NB4 (cell line): ENCODE data around the gene SYF2.
"Not testable (repeated sequence)": the region's sequence is repeated elsewhere in the genome, so short reads cannot be mapped to it uniquely, and the experiment has no call there.

Source experiments
- DNase-seq: peaks from one replicate; pipeline ENCODE4 v3.0.0; 2010; ENCODE audit warnings: low read depth
- H3K4me3 ChIP-seq: one replicate; pipeline ENCODE4 v1.5.1; 2011; ENCODE audit warnings: mild to moderate bottlenecking, low read depth, low read length, moderate library complexity
- MYC ChIP-seq: IDR thresholded peaks from 2 replicates; pipeline ENCODE4 v1.6.1; 2011; ENCODE audit warnings: low read depth, low read length
- POLR2A ChIP-seq: IDR thresholded peaks from 2 replicates; pipeline ENCODE4 v1.6.1; 2011; ENCODE audit warnings: mild to moderate bottlenecking; ENCODE audit not compliant: insufficient read length; ENCODE audit errors: extremely low read depth
- TF ChIP-seq, protein P1 (sequence below): IDR thresholded peaks from 2 replicates; pipeline ENCODE4 v1.6.1; 2011; ENCODE audit warnings: low read depth, low read length
- TF ChIP-seq, protein P2 (sequence below): IDR thresholded peaks from one replicate; pipeline ENCODE4 v1.5.1; 2012; ENCODE audit warnings: low read depth, low read length

The SYF2 gene

DNA sequence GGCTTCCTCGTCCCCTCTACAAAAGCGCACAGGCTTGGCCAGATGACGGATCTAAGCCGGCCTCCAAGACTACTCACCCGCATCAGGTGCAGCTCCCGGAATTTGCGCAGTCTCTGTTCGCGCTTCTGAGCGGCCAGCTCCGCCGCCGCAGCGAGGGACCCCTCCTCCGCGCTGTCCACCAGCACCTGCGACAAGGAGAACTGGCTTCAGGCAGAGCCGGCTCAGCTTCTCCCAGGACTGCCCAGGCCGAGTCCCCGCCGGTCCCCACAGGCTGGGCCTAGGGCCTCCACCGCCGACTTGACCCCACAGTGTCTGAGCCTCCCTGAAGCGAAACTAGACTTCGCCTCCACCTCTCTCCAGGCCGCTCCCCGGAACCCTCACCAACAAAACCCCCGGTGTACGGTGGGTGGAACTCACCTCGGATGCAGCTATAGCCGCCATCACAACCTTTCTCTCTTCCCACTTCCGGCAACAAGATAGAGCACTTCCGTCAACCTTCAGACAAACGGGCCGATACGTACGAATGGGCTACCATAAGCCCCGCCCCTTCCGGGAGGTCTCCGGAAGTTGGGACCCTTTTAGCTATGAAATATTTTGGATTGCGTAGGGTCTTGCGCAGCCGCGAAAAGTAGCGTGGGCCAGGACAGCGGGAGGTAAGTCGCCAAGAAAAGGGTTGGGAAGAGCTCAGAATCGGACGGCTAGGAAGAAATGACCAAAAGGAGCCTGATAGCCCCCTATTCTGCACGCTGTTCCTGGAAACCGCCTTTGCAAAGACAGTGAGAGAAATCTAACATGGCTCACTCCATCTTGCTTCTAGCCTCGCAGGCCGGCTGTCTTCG lies at the start of gene SYF2:
Gene SYF2 (minus strand): TSS at position 476 of the 839 bp plus-strand sequence. CDS start 35 bp downstream, at position 441.
- H3K4me3 ChIP-seq = peak within 1 kb of the TSS; percentile 99
- TF ChIP-seq POLR2A = peak; percentile 83
- TF ChIP-seq, protein P1, sequence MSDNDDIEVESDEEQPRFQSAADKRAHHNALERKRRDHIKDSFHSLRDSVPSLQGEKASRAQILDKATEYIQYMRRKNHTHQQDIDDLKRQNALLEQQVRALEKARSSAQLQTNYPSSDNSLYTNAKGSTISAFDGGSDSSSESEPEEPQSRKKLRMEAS = peak; percentile 68
- peak; percentile 85 for TF ChIP-seq MYC
- TF ChIP-seq, protein P2, sequence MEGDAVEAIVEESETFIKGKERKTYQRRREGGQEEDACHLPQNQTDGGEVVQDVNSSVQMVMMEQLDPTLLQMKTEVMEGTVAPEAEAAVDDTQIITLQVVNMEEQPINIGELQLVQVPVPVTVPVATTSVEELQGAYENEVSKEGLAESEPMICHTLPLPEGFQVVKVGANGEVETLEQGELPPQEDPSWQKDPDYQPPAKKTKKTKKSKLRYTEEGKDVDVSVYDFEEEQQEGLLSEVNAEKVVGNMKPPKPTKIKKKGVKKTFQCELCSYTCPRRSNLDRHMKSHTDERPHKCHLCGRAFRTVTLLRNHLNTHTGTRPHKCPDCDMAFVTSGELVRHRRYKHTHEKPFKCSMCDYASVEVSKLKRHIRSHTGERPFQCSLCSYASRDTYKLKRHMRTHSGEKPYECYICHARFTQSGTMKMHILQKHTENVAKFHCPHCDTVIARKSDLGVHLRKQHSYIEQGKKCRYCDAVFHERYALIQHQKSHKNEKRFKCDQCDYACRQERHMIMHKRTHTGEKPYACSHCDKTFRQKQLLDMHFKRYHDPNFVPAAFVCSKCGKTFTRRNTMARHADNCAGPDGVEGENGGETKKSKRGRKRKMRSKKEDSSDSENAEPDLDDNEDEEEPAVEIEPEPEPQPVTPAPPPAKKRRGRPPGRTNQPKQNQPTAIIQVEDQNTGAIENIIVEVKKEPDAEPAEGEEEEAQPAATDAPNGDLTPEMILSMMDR = no peak
- peak; percentile 95 for DNase-seq

DNA sequence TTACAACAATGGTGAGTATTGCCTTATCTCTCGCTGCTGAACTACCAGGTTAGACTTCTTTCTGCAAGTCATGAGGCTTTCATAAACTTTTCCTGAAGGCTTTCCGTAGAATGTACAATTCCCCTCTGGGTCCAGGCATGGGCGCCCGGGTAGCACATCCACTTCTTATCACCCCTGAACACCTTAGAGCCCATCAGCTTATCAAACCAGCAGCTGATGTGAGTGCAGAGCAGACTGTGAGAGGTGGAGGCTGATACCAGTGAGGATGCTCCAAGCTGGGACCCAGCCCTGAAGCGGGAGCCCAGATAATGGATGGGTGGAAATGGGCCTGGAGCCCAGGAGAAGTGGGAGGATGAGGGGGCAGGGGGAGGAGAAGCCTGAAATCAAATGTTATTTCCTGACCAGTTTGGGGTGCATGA lies 47.4 kb upstream of the SYF2 start:
- not testable (repeated sequence) for DNase-seq, H3K4me3 ChIP-seq

- DNase-seq, H3K4me3 ChIP-seq: not testable (repeated sequence)
These were observed 46.5 kb upstream of the SYF2 start for GRCh38 chr1:25278790-25279189.

DNA sequence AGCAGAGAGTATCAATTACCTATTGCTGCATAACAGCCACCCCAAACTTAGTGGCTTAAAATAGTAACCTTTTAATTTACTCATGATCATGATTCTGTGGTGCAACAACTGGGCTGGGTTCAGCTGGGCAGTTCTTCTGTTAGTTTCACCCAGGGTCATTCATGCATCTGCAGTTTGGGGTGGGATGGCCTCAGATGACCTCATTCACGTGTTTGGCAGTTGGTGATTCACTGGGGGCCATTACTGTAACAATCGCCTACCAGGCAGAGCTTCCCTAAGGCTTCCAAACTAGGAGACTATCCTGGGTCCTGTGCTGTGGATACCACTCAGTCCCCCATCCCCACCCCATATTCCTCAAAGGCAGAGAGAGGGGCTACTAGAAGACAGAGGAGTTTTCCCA lies 46.1 kb upstream of the SYF2 start:
- not testable (repeated sequence) for H3K4me3 ChIP-seq, DNase-seq

GRCh38 chr1:25277295-25277694 lies 45.0 kb upstream of the SYF2 start:
- not testable (repeated sequence) for DNase-seq, H3K4me3 ChIP-seq

- H3K4me3 ChIP-seq, DNase-seq: not testable (repeated sequence)
These were observed 43.3 kb upstream of the SYF2 start for GRCh38 chr1:25275648-25276047.

DNA sequence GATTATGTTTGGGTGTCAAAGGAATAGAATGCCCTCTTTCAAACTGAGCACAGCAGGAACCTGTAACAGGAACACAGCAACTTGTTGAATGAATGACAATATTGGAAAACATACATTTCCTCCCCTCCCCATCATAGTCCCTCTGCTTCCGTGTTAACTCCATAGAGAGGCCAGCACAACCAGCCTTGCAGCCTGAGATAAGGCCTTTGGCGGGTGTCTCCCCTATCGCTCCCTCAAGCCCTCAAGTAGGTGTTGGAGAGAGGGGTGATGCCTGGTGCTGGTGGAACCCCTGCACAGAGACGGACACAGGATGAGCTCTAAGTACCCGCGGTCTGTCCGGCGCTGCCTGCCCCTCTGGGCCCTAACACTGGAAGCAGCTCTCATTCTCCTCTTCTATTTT lies 39.9 kb upstream of the SYF2 start, which contains the start of gene RHD:
Gene RHD (plus strand): TSS at position 272 of the 400 bp plus-strand sequence. CDS start 39 bp downstream, at position 311.
- not testable (repeated sequence) for H3K4me3 ChIP-seq, DNase-seq

- not testable (repeated sequence) for H3K4me3 ChIP-seq, DNase-seq
These were observed 36.0 kb upstream of the SYF2 start for GRCh38 chr1:25268143-25268760.

DNA sequence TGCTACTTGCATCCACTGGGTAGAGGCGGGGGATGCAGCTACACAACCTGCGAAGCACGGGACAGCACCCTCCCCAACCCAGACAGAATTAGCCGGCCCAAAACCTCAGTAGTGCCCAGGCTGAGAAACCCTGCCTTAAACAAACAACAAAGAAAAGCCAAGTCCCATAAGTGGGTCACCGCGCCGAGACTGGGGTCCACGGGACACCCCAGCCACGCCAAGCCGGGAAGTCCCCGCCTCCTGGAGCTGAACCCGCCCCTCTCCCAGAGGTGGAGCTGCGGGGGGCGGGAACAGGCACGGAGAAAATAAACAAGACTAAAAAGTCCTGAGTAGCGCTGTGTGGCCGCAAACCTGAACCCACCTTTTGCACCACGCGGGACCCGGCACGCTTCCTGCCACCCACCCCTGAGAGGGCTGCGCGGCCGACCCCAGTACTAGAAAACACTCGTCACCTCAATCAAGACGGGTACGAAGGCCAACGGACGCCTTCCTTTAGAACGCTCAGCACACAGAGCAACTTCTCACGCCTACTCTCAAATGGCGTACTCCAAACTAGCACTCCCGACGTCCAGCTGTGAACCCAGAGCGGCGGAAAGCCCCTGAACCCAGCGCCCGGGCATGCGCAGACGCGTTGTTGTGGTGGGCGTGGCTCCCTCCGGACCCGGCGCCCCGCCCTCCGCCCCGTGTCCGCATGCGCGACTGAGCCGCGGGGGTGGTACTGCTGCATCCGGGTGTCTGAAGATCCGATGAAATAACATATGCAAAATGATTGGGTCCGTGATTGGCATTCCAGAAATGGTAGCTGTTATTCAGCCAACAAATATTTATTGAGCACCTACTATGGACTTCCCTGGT lies 35.2 kb upstream of the SYF2 start:
- not testable (repeated sequence) for H3K4me3 ChIP-seq, DNase-seq

GRCh38 chr1:25266554-25267287 lies 34.4 kb upstream of the SYF2 start:
- H3K4me3 ChIP-seq = not testable (repeated sequence)

DNA sequence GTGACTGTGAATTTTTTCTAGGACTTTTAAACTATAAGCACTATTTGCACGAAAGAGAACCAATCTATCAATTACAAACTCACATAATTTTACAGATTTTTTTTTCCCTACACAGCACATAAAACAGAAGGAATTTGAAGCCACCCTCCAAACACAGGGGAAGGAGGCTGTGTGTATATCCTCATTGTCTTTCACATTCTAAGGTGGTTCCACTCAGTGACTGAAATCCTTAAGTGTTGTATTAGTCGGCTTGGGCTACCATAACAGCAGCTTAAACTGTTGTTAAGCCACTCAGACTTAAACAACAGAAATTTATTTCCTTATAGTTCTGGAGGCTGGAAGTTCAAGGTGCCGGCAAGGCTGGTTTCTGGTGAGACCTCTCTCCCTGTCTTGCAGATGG lies 28.0 kb upstream of the SYF2 start:
- DNase-seq = peak; percentile 0
- not testable (repeated sequence) for H3K4me3 ChIP-seq

More at GRCh38 chr1:25266554-25267287, 34.4 kb upstream of the SYF2 start:
- DNase-seq = not testable (repeated sequence)

GRCh38 chr1:25259813-25260212 lies 27.5 kb upstream of the SYF2 start:
- not testable (repeated sequence) for H3K4me3 ChIP-seq
- peak; percentile 60 for DNase-seq
